HUES48 (cell line): ENCODE results near the gene SPRYD3.
A peak's percentile ranks its signal among the peaks of the same experiment; 100 is the strongest.

Experiments used
- H3K27ac ChIP-seq: one replicate; pipeline ENCODE4 v1.7.0; 2013; ENCODE audit warnings: low read depth, low read length, inconsistent platforms
- H3K27me3 ChIP-seq: 2 replicates; pipeline ENCODE4 v1.6.1; 2013; ENCODE audit warnings: mild to moderate bottlenecking, low read length; ENCODE audit not compliant: control insufficient read depth, insufficient read depth
- H3K36me3 ChIP-seq: 2 replicates; pipeline ENCODE4 v1.6.1; 2013; ENCODE audit warnings: low read length; ENCODE audit not compliant: control insufficient read depth, insufficient read depth
- H3K4me1 ChIP-seq: 2 replicates; pipeline ENCODE4 v1.6.1; 2013; ENCODE audit warnings: mild to moderate bottlenecking, low read length; ENCODE audit not compliant: control insufficient read depth, insufficient read depth
- H3K4me3 ChIP-seq: 2 replicates; pipeline ENCODE4 v1.5.1; 2013; ENCODE audit warnings: mild to moderate bottlenecking, low read depth, low read length
- H3K9ac ChIP-seq: 2 replicates; pipeline ENCODE4 v1.6.1; 2013; ENCODE audit warnings: mild to moderate bottlenecking, low read depth, low read length, moderate library complexity
- H3K9me3 ChIP-seq: 2 replicates; pipeline ENCODE4 v1.6.1; 2013; ENCODE audit warnings: low read length; ENCODE audit not compliant: control insufficient read depth, insufficient read depth

SPRYD3 gene

DNA sequence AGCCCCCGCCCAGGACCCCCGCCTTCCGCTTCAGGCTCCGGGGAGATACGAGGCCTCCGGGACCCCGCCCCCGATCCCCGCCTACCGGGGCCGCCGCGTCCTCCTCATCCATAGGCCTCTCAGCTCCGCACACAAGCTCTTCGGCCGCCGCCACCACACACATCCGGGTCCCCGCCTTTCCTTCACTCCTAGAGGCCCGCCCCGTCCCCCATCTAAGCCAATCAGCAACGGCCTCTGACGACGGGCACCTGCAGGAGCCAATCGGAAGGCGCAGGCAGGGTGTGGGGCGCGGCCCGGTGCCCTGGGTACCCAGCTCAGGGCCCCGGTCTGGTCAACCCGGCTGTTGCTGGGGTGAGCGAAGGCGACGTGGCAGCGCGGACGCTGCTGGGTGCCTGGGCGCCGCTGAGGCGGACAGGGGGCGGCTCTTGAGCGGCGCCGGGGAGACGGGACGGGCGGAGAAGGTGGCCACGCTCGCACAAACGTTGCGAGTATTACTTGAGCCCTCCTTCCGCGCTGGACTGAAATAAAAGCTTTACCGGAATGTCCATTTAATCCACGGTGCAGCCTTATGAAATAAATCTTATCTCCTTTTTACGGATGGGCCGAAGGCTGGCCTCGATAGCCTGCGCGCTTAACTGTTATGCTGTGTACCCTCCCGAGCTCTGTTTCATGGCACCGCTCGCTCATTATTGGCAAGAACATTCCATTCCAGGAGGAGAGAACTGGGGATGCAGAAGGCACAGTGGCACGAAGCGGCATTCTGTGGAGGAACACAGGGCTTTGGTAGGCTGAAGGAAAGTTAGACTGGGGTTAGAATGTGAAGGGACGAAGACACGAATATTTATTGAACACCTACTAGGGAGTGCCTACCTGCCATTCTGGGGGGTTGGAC lies at the start of gene SPRYD3:
SPRYD3 (minus strand) TSS at position 165 of the 892 bp plus-strand sequence; CDS start at position 108, 57 bp downstream.
- Histone ChIP-seq H3K36me3 (0 out of 2 replicates have a peak, but pooled peaks cover under 1% of the 10 kb centered on the region), H3K9ac (peak within 1 kb of the TSS; percentile 59), H3K27me3 (peaks cover 12% of the 10 kb centered on the region), H3K4me1 (peaks cover 3% of the 10 kb centered on the region; the same call in 1 of the 2 replicates), H3K4me3 (peak within 1 kb of the TSS; percentile 81), H3K27ac (peak within 1 kb of the TSS; percentile 79), H3K9me3 (no peaks in the 10 kb centered on the region)

DNA sequence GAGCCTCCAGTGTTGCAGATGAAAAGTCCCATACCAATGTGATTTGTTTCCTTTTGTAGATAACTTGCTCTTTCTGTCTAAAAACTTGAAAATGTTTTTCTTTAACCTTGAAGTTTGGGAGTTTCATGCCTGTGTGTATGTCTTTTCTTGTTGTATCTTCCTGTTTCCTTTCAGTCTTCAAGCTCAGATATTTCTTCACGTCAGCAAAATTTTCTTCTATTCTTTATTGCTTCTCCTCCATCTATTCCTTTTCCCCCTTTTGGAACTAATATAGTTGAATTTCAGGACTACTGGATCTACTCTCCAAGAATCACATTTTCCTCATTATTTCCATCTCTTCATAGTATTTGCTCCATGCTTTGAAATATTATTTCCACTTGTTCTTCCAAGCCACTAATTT lies 48.0 kb upstream of the SPRYD3 start:
- Histone ChIP-seq H3K4me1 (no peaks in the 10 kb centered on the region), H3K9me3 (no peaks in the 10 kb centered on the region), H3K27me3 (no peaks in the 10 kb centered on the region), H3K27ac (no peak overlapping the region), H3K36me3 (no peaks in the 10 kb centered on the region), H3K9ac (no peak overlapping the region), H3K4me3 (no peak overlapping the region)

- Histone ChIP-seq H3K9me3 (no peaks in the 10 kb centered on the region), H3K4me1 (no peaks in the 10 kb centered on the region), H3K9ac (no peak overlapping the region), H3K36me3 (no peaks in the 10 kb centered on the region), H3K4me3 (no peak overlapping the region), H3K27ac (no peak overlapping the region), H3K27me3 (no peaks in the 10 kb centered on the region)
Observed at GRCh38 chr12:53124352-53124723, 45.1 kb upstream of the SPRYD3 start.

- no peaks in the 10 kb centered on the region for H3K9me3 ChIP-seq
- no peaks in the 10 kb centered on the region for H3K36me3 ChIP-seq
- no peaks in the 10 kb centered on the region for H3K27me3 ChIP-seq
- H3K4me3 ChIP-seq: no peak overlapping the region
- no peaks in the 10 kb centered on the region for H3K4me1 ChIP-seq
- H3K27ac ChIP-seq: no peak overlapping the region
- H3K9ac ChIP-seq: no peak overlapping the region
Observed at GRCh38 chr12:53123578-53124351, 44.6 kb upstream of the SPRYD3 start.

DNA sequence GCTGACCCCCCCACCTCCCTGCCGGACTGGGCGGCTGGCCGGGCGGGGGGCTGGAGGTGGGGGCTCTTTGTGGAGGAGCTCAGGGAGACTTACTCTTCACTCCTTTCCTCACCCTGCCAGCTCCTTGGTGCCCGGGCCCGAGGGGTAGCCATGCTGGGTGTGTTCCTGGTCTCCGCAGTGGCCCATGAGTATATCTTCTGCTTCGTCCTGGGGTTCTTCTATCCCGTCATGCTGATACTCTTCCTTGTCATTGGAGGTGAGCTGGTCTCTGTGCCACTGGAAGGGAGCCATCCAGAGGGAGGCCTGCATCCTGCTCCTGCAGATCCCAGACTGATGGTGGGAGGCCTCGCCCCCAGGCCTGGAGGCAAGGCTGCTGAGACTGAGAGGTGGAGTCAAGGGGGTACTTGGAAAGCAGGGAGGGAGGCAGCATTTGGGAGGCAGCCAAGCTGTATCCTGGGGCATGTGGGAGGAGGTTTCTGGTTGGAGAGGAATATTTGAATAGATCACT lies 43.8 kb upstream of the SPRYD3 start:
- Histone ChIP-seq H3K27ac (no peak overlapping the region), H3K27me3 (no peaks in the 10 kb centered on the region), H3K9me3 (no peaks in the 10 kb centered on the region), H3K4me3 (no peak overlapping the region), H3K4me1 (no peaks in the 10 kb centered on the region), H3K9ac (no peak overlapping the region), H3K36me3 (no peaks in the 10 kb centered on the region)

DNA sequence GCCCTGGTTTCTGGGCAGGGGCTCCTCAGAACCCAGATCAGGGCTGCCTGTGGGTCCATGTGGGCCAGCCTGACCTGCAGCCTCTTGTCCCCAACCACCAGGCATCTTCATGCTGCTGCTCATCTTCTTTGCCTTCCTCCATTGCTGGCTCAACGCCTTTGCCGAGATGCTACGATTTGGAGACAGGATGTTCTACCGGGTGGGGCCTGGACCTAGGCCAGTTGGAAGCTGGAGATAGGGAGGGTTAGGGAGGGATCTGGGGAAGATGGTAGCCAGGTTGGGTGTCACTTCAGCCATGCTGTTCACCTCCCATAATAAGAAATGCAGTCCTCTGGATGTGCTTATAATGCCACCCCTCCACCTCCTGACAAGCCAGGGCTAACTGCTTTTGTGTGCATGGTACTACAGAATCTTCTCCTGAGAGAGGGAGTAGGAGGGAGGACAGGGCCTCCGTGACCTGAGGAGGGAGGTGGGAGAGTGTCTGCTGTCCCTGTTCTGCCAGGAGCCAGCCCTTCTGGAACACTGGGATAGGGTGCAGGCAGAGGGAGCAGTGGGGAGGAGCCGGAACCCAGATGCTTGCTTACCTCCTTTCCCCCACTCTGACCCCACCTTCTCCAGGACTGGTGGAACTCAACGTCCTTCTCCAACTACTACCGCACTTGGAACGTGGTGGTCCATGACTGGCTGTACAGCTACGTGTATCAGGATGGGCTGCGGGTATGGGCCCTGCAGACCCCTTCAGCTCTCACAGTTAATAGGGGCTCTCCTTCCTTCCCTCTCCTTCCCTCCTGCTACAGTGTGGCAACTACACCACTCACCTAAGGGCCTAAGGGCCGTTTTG lies 41.7 kb upstream of the SPRYD3 start:
- H3K4me1 ChIP-seq: no peaks in the 10 kb centered on the region
- H3K36me3 ChIP-seq: no peaks in the 10 kb centered on the region
- H3K27me3 ChIP-seq: no peaks in the 10 kb centered on the region
- no peak overlapping the region for H3K4me3 ChIP-seq
- H3K9ac ChIP-seq: no peak overlapping the region
- H3K9me3 ChIP-seq: no peaks in the 10 kb centered on the region
- no peak overlapping the region for H3K27ac ChIP-seq

DNA sequence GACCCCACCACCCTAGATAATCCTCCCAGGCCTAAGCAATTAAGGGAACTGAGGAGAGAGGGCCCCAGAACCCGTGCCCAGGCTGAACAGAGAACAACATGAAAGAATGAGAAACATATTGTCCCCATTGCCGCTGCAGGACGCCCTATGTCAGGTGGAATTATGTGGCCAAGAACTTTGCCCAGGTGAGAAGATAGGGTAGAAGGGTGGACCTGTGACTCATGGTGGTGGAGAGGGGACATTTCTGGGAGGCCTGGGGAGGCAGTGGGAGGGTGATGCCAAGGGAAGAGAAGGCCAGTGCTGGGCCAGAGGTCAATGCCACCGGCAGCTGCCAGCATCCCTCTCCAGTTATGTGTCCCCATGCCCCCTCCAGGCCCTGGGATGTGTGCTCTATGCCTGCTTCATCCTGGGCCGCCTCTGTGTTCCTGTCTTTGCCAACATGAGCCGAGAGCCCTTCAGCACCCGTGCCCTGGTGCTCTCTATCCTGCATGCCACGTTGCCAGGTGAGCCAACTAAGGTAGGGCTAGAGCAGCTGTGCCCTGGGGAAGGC lies 39.6 kb upstream of the SPRYD3 start:
- no peaks in the 10 kb centered on the region for H3K27me3 ChIP-seq
- no peaks in the 10 kb centered on the region for H3K9me3 ChIP-seq
- no peak overlapping the region for H3K4me3 ChIP-seq
- no peak overlapping the region for H3K27ac ChIP-seq
- H3K9ac ChIP-seq: no peak overlapping the region
- no peaks in the 10 kb centered on the region for H3K4me1 ChIP-seq
- no peaks in the 10 kb centered on the region for H3K36me3 ChIP-seq

- no peak overlapping the region for H3K4me3 ChIP-seq
- no peak overlapping the region for H3K9ac ChIP-seq
- H3K9me3 ChIP-seq: no peaks in the 10 kb centered on the region
- no peaks in the 10 kb centered on the region for H3K27me3 ChIP-seq
- no peaks in the 10 kb centered on the region for H3K4me1 ChIP-seq
- H3K27ac ChIP-seq: no peak overlapping the region
- H3K36me3 ChIP-seq: no peaks in the 10 kb centered on the region
Observed at GRCh38 chr12:53115891-53116648, 36.9 kb upstream of the SPRYD3 start.

- no peak overlapping the region for H3K9ac ChIP-seq
- H3K4me3 ChIP-seq: no peak overlapping the region
- 0 out of 2 replicates have a peak, but pooled peaks cover 3% of the 10 kb centered on the region for H3K9me3 ChIP-seq
- no peak overlapping the region for H3K27ac ChIP-seq
- H3K36me3 ChIP-seq: no peaks in the 10 kb centered on the region
- H3K4me1 ChIP-seq: no peaks in the 10 kb centered on the region
- no peaks in the 10 kb centered on the region for H3K27me3 ChIP-seq
Observed at GRCh38 chr12:53115112-53115890, 36.1 kb upstream of the SPRYD3 start.
